ENCODE results near the gene EXOG. TPM values are rescaled to one million over a fixed set of nuclear protein-coding genes. Genes with fewer than 3 reads are reported as not detected.

Gene EXOG
- total and polyA plus RNA-seq, 10 of the 15 experiments (the other 5 are each of a cell fraction or from before 2014, with no cell fraction given), result 7.8 to 20.9 (median 19.6) TPM

DNA sequence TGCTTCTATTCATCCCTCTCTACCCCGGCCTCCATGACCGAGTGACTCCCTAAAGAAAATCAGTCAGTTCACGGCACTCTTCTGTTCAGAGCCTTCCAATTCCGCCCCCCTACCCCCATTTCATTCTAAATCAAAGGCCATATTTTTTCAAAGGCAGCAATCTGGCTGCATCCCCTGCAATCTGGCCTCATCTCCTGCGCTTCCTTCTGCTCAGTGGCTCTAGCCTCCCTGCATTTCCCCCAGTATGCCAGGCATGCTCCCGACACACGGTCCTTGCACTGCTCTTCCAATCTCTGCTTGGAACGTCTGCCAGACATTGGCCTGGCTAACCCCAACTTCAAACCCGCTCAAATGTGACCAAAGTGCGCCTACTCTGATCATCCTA is 67.7 kb downstream of the EXOG start:
- Histone ChIP-seq H3K9ac (ENCODE audit: control insufficient read depth, insufficient read depth, low read length) (no peak overlapping the region), H3K36me3 (ENCODE audit: control insufficient read depth in 2 of 2, insufficient read depth in 2 of 2, low read length in 1 of 2) (no peaks in the 10 kb centered on the region), H3K4me2 (ENCODE audit: control insufficient read depth, insufficient read depth) (no peak overlapping the region), H3K4me1 (ENCODE audit: control insufficient read depth, insufficient read depth, low read length) (no peaks in the 10 kb centered on the region), H2AFZ (ENCODE audit: control insufficient read depth, low read depth, low read length) (no peak overlapping the region), H3K27ac (ENCODE audit: control insufficient read depth, insufficient read depth) (no peak overlapping the region), H3K27me3 (replicated peaks in 1 of 2; ENCODE audit: control insufficient read depth in 2 of 2, insufficient read depth in 2 of 2, low read length in 1 of 2) (no peaks in the 10 kb centered on the region), H3K9me3 (replicated peaks; ENCODE audit: control insufficient read depth, insufficient read depth, low read length) (no peaks in the 10 kb centered on the region), H3K4me3 (no peak overlapping the region), H3K79me2 (ENCODE audit: control insufficient read depth, insufficient read depth, low read length) (no peaks in the 10 kb centered on the region), H4K20me1 (ENCODE audit: control insufficient read depth, insufficient read depth) (no peaks in the 10 kb centered on the region)
- in situ Hi-C loops (cut with MboI), result no loop called here
- no TSS peak for BruUV-seq (replicated peaks)
- no peak for DNase-seq (ENCODE audit: low read depth, low spot score)
- TF ChIP-seq ZBED1 (IDR thresholded peaks at IDR 0.05; ENCODE audit: borderline replicate concordance) (no peak), NRF1 (conservative IDR thresholded peaks at IDR 0.05; ENCODE audit: low read depth, low read length) (no peak), RAD51 (IDR thresholded peaks at IDR 0.05) (no peak), MTA2 (IDR thresholded peaks at IDR 0.05; ENCODE audit: low read depth) (no peak), MTA3 (IDR thresholded peaks at IDR 0.05; ENCODE audit: borderline replicate concordance, low read length) (no peak), STAT1 (conservative IDR thresholded peaks at IDR 0.05) (no peak), EGR1 (IDR thresholded peaks at IDR 0.05; ENCODE audit: borderline replicate concordance in 1 of 2, low read depth in 2 of 2, low read length in 2 of 2) (no peak), ATF7 (IDR thresholded peaks at IDR 0.05; ENCODE audit: low read depth) (no peak), FOS (IDR thresholded peaks at IDR 0.05; ENCODE audit: borderline replicate concordance, extremely low read depth, insufficient read length) (no peak), EP300 (IDR thresholded peaks at IDR 0.05; ENCODE audit: borderline replicate concordance in 1 of 2, control insufficient read depth in 1 of 2, low read depth in 2 of 2, low read length in 2 of 2) (no peak), SUPT20H (IDR thresholded peaks at IDR 0.05; ENCODE audit: borderline replicate concordance, control insufficient read depth, low read depth, low read length) (no peak), IKZF2 (IDR thresholded peaks at IDR 0.05) (no peak)
- TF ChIP-seq, protein P1, sequence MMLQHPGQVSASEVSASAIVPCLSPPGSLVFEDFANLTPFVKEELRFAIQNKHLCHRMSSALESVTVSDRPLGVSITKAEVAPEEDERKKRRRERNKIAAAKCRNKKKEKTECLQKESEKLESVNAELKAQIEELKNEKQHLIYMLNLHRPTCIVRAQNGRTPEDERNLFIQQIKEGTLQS (IDR thresholded peaks at IDR 0.05; ENCODE audit: borderline replicate concordance, extremely low read depth, low read depth, low read length), result no peak
- TF ChIP-seq, protein P2, sequence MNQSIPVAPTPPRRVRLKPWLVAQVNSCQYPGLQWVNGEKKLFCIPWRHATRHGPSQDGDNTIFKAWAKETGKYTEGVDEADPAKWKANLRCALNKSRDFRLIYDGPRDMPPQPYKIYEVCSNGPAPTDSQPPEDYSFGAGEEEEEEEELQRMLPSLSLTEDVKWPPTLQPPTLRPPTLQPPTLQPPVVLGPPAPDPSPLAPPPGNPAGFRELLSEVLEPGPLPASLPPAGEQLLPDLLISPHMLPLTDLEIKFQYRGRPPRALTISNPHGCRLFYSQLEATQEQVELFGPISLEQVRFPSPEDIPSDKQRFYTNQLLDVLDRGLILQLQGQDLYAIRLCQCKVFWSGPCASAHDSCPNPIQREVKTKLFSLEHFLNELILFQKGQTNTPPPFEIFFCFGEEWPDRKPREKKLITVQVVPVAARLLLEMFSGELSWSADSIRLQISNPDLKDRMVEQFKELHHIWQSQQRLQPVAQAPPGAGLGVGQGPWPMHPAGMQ (IDR thresholded peaks at IDR 0.05; ENCODE audit: borderline replicate concordance), result no peak
- TF ChIP-seq, protein P3, sequence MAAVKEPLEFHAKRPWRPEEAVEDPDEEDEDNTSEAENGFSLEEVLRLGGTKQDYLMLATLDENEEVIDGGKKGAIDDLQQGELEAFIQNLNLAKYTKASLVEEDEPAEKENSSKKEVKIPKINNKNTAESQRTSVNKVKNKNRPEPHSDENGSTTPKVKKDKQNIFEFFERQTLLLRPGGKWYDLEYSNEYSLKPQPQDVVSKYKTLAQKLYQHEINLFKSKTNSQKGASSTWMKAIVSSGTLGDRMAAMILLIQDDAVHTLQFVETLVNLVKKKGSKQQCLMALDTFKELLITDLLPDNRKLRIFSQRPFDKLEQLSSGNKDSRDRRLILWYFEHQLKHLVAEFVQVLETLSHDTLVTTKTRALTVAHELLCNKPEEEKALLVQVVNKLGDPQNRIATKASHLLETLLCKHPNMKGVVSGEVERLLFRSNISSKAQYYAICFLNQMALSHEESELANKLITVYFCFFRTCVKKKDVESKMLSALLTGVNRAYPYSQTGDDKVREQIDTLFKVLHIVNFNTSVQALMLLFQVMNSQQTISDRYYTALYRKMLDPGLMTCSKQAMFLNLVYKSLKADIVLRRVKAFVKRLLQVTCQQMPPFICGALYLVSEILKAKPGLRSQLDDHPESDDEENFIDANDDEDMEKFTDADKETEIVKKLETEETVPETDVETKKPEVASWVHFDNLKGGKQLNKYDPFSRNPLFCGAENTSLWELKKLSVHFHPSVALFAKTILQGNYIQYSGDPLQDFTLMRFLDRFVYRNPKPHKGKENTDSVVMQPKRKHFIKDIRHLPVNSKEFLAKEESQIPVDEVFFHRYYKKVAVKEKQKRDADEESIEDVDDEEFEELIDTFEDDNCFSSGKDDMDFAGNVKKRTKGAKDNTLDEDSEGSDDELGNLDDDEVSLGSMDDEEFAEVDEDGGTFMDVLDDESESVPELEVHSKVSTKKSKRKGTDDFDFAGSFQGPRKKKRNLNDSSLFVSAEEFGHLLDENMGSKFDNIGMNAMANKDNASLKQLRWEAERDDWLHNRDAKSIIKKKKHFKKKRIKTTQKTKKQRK (IDR thresholded peaks at IDR 0.05; ENCODE audit: low read depth, low read length), result no peak
- ChIA-PET RAD21 (ENCODE audit: unreplicated experiment) (no interaction called here), POLR2A (no interaction called here), SMC1A (ENCODE audit: uncharacterized antibody, unreplicated experiment) (no interaction called here), CTCF (no interaction called here)
- WGBS (ENCODE audit: insufficient coverage, insufficient replicate concordance, low lambda C conversion rate, missing lambda C conversion rate), result 33% methylated on average over 10 of the region's 10 CpGs
- no peak for FAIRE-seq
- ATAC-seq, result no peak
- intact Hi-C loops (cut with micrococcal nuclease; ENCODE audit: unreplicated experiment), result no loop called here
